Endothelial cell of umbilical vein (primary cell): Measurements from ENCODE around the gene PPIL1. TPM values are rescaled to one million over a fixed set of nuclear protein-coding genes. Genes with fewer than 3 reads are reported as not detected.

Experiments
- BruUV-seq: library from RNA; stranded (reverse); fragments of 400-500 nt; replicated peaks from 2 replicates; lab custom pipeline; 2021; lab: Mats Ljungman, UMichigan
- CTCF ChIA-PET: fragments of 300-600, 350-600 bp; sonication (Branson Sonifier 250); formaldehyde crosslinking; loops from one replicate; lab custom pipeline; 2021; ENCODE audit warnings: antibody characterized with exemption, inconsistent platforms; lab: Charles Lee
- POLR2A ChIA-PET: fragments of 300-600, 350-600 bp; sonication (Branson Sonifier 250); formaldehyde crosslinking; loops from one replicate; lab custom pipeline; 2021; ENCODE audit warnings: antibody characterized with exemption, inconsistent platforms; lab: Charles Lee
- DNase-seq: peaks from one replicate; pipeline ENCODE4 v3.0.0-alpha.2; 2011; ENCODE audit warnings: low read depth, low spot score
- FAIRE-seq: peaks from 2 replicates; lab custom pipeline; 2011; peaks lifted over from hg19 to GRCh38; lab: Jason Lieb, UNC
- H2AFZ ChIP-seq: 2 replicates; pipeline ENCODE4 v1.6.0; 2012; ENCODE audit warnings: low read depth, low read length, control low read depth, inconsistent platforms
- H3K27ac ChIP-seq: 2 replicates; pipeline ENCODE4 v1.5.1; 2011; ENCODE audit warnings: low read depth, mild to moderate bottlenecking, control low read depth, low read length, moderate library complexity; ENCODE audit not compliant: insufficient read depth
- H3K27me3 ChIP-seq, 2 experiments: 2 replicates each; pipeline versions ENCODE4 v1.6.0 to v1.6.1; 2011; ENCODE audit warnings: low read length in 2 of 2, mixed read lengths in 1 of 2; ENCODE audit not compliant: control insufficient read depth in 2 of 2, insufficient read depth in 2 of 2
- H3K36me3 ChIP-seq, 2 experiments: 2 replicates in 1 of 2; 3 replicates in 1 of 2; pipeline ENCODE4 v1.5.1; 2011; ENCODE audit warnings: low read length in 2 of 2, mild to moderate bottlenecking in 1 of 2, moderate library complexity in 1 of 2; ENCODE audit not compliant: control insufficient read depth in 2 of 2, insufficient read depth in 2 of 2; ENCODE audit errors: extremely low read depth in 1 of 2
- H3K4me1 ChIP-seq: 3 replicates; pipeline ENCODE4 v1.5.1; 2011; ENCODE audit warnings: mild to moderate bottlenecking, low read length; ENCODE audit not compliant: control insufficient read depth, insufficient read depth; ENCODE audit errors: extremely low read depth
- H3K4me2 ChIP-seq: 2 replicates; pipeline ENCODE4 v1.6.1; 2011; ENCODE audit warnings: low read length, control low read depth, mixed read lengths; ENCODE audit not compliant: insufficient read depth
- H3K4me3 ChIP-seq, 3 experiments: fragments of 200-600 bp in 1 of 3; sonication (generic), shearing (Covaris generic) in 1 of 3; replicated peaks in 1 of 3; 2 replicates each; pipeline ENCODE4 v1.5.1; 2011 to 2016; ENCODE audit warnings: control low read depth in 3 of 3, low read length in 3 of 3, mild to moderate bottlenecking in 2 of 3, inconsistent platforms in 1 of 3, low read depth in 1 of 3, moderate library complexity in 1 of 3; ENCODE audit not compliant: insufficient read depth in 1 of 3
- H3K79me2 ChIP-seq: 2 replicates; pipeline ENCODE4 v1.6.0; 2012; ENCODE audit warnings: low read length, inconsistent platforms; ENCODE audit not compliant: control insufficient read depth, insufficient read depth
- H3K9ac ChIP-seq: replicated peaks from 2 replicates; pipeline ENCODE3; 2011; ENCODE audit warnings: low read length, control low read depth; ENCODE audit not compliant: insufficient read depth; ENCODE audit errors: extremely low read depth
- H3K9me1 ChIP-seq: replicated peaks from 3 replicates; pipeline ENCODE4 v1.6.0; 2011; ENCODE audit warnings: mild to moderate bottlenecking, low read length; ENCODE audit not compliant: control insufficient read depth, insufficient read depth; ENCODE audit errors: extremely low read depth
- H3K9me3 ChIP-seq: replicated peaks from 2 replicates; pipeline ENCODE4 v1.5.1; 2012; ENCODE audit warnings: low read length, inconsistent platforms; ENCODE audit not compliant: control insufficient read depth, insufficient read depth
- H4K20me1 ChIP-seq: replicated peaks from 2 replicates; pipeline ENCODE3; 2011; ENCODE audit warnings: mild to moderate bottlenecking, low read length; ENCODE audit not compliant: control insufficient read depth, insufficient read depth; ENCODE audit errors: extremely low read depth
- EZH2 ChIP-seq: IDR thresholded peaks from 2 replicates; pipeline ENCODE4 v1.6.1; 2012; ENCODE audit warnings: borderline replicate concordance, low read depth, mild to moderate bottlenecking, moderate library complexity, low read length, inconsistent platforms; ENCODE audit not compliant: severe bottlenecking
- FOS ChIP-seq: IDR thresholded peaks from 2 replicates; pipeline ENCODE4 v1.6.1; 2011; ENCODE audit warnings: mild to moderate bottlenecking, low read length, moderate library complexity, borderline replicate concordance; ENCODE audit not compliant: insufficient read depth
- GATA2 ChIP-seq: IDR thresholded peaks from 2 replicates; pipeline ENCODE4 v1.7.0; 2011; ENCODE audit warnings: low read depth, mild to moderate bottlenecking, moderate library complexity, mixed read lengths, low read length; ENCODE audit not compliant: insufficient read length, insufficient read depth
- JUN ChIP-seq: IDR thresholded peaks from 2 replicates; pipeline ENCODE4 v1.6.1; 2011; ENCODE audit warnings: borderline replicate concordance, low read depth; ENCODE audit not compliant: insufficient read length, insufficient read depth
- MYC ChIP-seq: IDR thresholded peaks from one replicate; pipeline ENCODE4 v1.6.1; 2011; ENCODE audit warnings: mild to moderate bottlenecking, low read depth, low read length
- POLR2A ChIP-seq: IDR thresholded peaks from 2 replicates; pipeline ENCODE4 v1.6.1; 2012; ENCODE audit warnings: low read depth, mild to moderate bottlenecking, control low read depth, low read length
- POLR2AphosphoS5 ChIP-seq: IDR thresholded peaks from 2 replicates; pipeline ENCODE4 v1.6.1; 2012; ENCODE audit warnings: low read depth, mild to moderate bottlenecking, control low read depth, low read length, moderate library complexity; ENCODE audit not compliant: insufficient read depth
- dilution Hi-C: fragments of 300-500 bp; cut with MboI; formaldehyde crosslinking; loops from one replicate; pipeline ENCODE4 v1.15.0; 2019; ENCODE audit warnings: low sequenced_read_pairs; ENCODE audit not compliant: extremely low pct_ligation_motif_present
- intact Hi-C: fragments of 100-400 bp; cut with micrococcal nuclease; formaldehyde crosslinking; loops from one replicate; pipeline ENCODE4 v1.10.0; 2022
- polyA plus RNA-seq, 4 experiments: library from polyadenylated mRNA; depleted of rRNA in 3 of 4; stranded (reverse) in 3 of 4; unstranded in 1 of 4; fragments of >200 nt; gene quantifications; 2 replicates each; pipeline versions ENCODE4 v1.2.1 to v1.2.3, GENCODE V29; 2011 to 2012; ENCODE audit warnings: missing spikeins in 1 of 4
- total RNA-seq: library from RNA; stranded (reverse); gene quantifications from 2 replicates; pipeline ENCODE4 v1.2.3, GENCODE V29; 2021
- TF ChIP-seq, protein P1 (sequence below): IDR thresholded peaks from 2 replicates; pipeline ENCODE4 v1.6.1; 2011; ENCODE audit not compliant: insufficient read depth, insufficient read length
- TF ChIP-seq, protein P2 (sequence below), 2 donors: IDR thresholded peaks; 1 replicate in 1 of 2; 2 replicates in 1 of 2; pipeline ENCODE4 v1.5.1; 2011; ENCODE audit warnings: low read length in 2 of 2, mild to moderate bottlenecking in 2 of 2, moderate library complexity in 2 of 2, control low read depth in 1 of 2, inconsistent platforms in 1 of 2, low read depth in 1 of 2; ENCODE audit not compliant: insufficient read depth in 1 of 2; ENCODE audit errors: extremely low read depth in 1 of 2

Gene PPIL1
- total and polyA plus RNA-seq, 2 donors (not counting 3 experiments of a cell fraction or from before 2014, with no cell fraction given), result 28.6 to 35.6 TPM

DNA sequence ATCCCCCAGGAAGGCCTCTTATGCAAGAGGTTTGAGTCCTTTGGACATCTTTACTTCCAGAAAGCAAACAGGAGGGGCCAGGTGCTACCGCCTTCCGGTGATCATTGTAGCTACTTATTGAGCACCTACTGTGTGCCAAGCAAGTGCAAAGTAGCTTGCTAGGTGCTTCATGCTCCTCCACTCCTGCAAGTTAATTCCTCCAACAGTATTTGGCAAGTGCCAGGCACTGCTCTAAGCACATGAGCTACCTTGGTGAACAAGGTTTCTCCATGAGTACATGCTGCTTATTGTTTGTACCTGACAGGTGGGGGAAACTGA is 37.6 kb downstream of the PPIL1 start:
- Histone ChIP-seq H3K36me3 (peaks cover 0 to 8% of the 10 kb centered on the region in 2 experiments), H4K20me1 (no peaks in the 10 kb centered on the region), H3K4me1 (peaks cover 24% of the 10 kb centered on the region), H3K27ac (no peak overlapping the region), H3K27me3 (no peaks in the 10 kb centered on the region), H3K9me3 (no peaks in the 10 kb centered on the region), H3K4me3 (no peak overlapping the region), H3K9ac (no peak overlapping the region), H2AFZ (no peak overlapping the region), H3K79me2 (no peaks in the 10 kb centered on the region), H3K4me2 (no peak overlapping the region), H3K9me1 (no peaks in the 10 kb centered on the region)
- ChIA-PET CTCF (interaction anchor here (1.0 kb wide), 1 partner anchor 181 kb away, joined by 3 read pairs; no protein-coding TSS in a partner anchor), POLR2A (no interaction called here)
- DNase-seq (no peak), FAIRE-seq (no peak)
- intact Hi-C loops (no loop called here), dilution Hi-C loops (no loop called here)
- TF ChIP-seq, protein P1, sequence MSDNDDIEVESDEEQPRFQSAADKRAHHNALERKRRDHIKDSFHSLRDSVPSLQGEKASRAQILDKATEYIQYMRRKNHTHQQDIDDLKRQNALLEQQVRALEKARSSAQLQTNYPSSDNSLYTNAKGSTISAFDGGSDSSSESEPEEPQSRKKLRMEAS, result no peak
- TF ChIP-seq MYC (no peak), GATA2 (no peak), FOS (no peak), POLR2AphosphoS5 (no peak), JUN (no peak), POLR2A (no peak), EZH2 (no peak)
- TF ChIP-seq, protein P2, sequence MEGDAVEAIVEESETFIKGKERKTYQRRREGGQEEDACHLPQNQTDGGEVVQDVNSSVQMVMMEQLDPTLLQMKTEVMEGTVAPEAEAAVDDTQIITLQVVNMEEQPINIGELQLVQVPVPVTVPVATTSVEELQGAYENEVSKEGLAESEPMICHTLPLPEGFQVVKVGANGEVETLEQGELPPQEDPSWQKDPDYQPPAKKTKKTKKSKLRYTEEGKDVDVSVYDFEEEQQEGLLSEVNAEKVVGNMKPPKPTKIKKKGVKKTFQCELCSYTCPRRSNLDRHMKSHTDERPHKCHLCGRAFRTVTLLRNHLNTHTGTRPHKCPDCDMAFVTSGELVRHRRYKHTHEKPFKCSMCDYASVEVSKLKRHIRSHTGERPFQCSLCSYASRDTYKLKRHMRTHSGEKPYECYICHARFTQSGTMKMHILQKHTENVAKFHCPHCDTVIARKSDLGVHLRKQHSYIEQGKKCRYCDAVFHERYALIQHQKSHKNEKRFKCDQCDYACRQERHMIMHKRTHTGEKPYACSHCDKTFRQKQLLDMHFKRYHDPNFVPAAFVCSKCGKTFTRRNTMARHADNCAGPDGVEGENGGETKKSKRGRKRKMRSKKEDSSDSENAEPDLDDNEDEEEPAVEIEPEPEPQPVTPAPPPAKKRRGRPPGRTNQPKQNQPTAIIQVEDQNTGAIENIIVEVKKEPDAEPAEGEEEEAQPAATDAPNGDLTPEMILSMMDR (IDR thresholded peaks at IDR 0.05; ENCODE audit: extremely low read depth in 1 of 2, insufficient read depth in 1 of 2, low read depth in 1 of 2, low read length in 2 of 2), result no peak
- no TSS peak for BruUV-seq
